Endothelial cell of coronary artery (primary cell): ENCODE measurements around the gene SRSF2. TPM values are rescaled to one million over a fixed set of nuclear protein-coding genes. Genes with fewer than 3 reads are reported as not detected.

Source experiments
- total RNA-seq: library from RNA; depleted of rRNA; stranded (reverse); fragments of >200 nt; gene quantifications from 2 replicates; pipeline ENCODE4 v1.2.3, GENCODE V29; 2014

SRSF2 gene
- total RNA-seq, result 185 and 239 TPM in 2 replicates

GRCh38 chr17:76737082-76737675, at the start of gene SRSF2:
Gene SRSF2 (minus strand): TSS chr17:76737331. CDS start chr17:76737160, 171 bp downstream.

GRCh38 chr17:76737676-76738467, 741 bp upstream of the SRSF2 start, which contains the start of gene MFSD11:
Gene MFSD11 (plus strand): TSS chr17:76738119. CDS start chr17:76738353, 234 bp downstream.

GRCh38 chr17:76726776-76727718, 10.1 kb downstream of the SRSF2 start, which contains the start of gene METTL23:
Gene METTL23 (plus strand): TSS chr17:76726839. CDS start chr17:76729711, 2,872 bp downstream.

GRCh38 chr17:76726231-76726775, 10.8 kb downstream of the SRSF2 start, which contains the start of gene JMJD6:
Gene JMJD6 (minus strand): TSS chr17:76726606. CDS start chr17:76726475, 131 bp downstream.

GRCh38 chr17:76710863-76711611, 26.1 kb downstream of the SRSF2 start, which contains the start of gene MXRA7:
Gene MXRA7 (minus strand): TSS chr17:76710965. CDS start chr17:76710946, 19 bp downstream.

Other genes starting within 250 kb of the SRSF2 start
- gene RHBDF2, start 235.9 kb downstream of the SRSF2 start, total RNA-seq, result 9.1 and 22.9 TPM in 2 replicates
- gene CYGB, start 199.6 kb downstream of the SRSF2 start, total RNA-seq, result 0.45 and 5.0 TPM in 2 replicates
- gene PRCD, start 197.3 kb downstream of the SRSF2 start, total RNA-seq, result 0.85 TPM in 1 of 2 replicates, not detected in the other
- 0.66 TPM in 1 of 2 replicates, not detected in the other for gene ST6GALNAC2, start 151.5 kb downstream of the SRSF2 start, total RNA-seq
- 0.27 TPM in 1 of 2 replicates, not detected in the other for gene ST6GALNAC1, start 93.6 kb downstream of the SRSF2 start, total RNA-seq
- gene MXRA7, start 26.4 kb downstream of the SRSF2 start, total RNA-seq, result 78.5 and 200 TPM in 2 replicates
- gene JMJD6, start 10.7 kb downstream of the SRSF2 start, total RNA-seq, result 19.6 and 29.7 TPM in 2 replicates
- 13.6 and 14.8 TPM in 2 replicates for gene METTL23, start 10.5 kb downstream of the SRSF2 start, total RNA-seq
- 19.0 and 22.8 TPM in 2 replicates for gene MFSD11, start 788 bp upstream of the SRSF2 start, total RNA-seq
- gene MGAT5B, start 131.1 kb upstream of the SRSF2 start, total RNA-seq, result 0.81 and 1.4 TPM in 2 replicates